Thymus (tissue), 11 donors: Measurements from ENCODE around the gene L1CAM. TPM values are rescaled to one million over a fixed set of nuclear protein-coding genes. Genes with fewer than 3 reads are reported as not detected.

Experiments
- DNase-seq, 9 donors: peaks; one replicate each; pipeline ENCODE4 v3.0.0-alpha.2; 2013; ENCODE audit warnings: low spot score in 9 of 9, low read depth in 6 of 9, missing footprints in 1 of 9
- H3K27ac ChIP-seq, 2 donors: one replicate each; pipeline ENCODE4 v1.5.1; 2013; ENCODE audit warnings: control low read depth in 1 of 2, low read depth in 1 of 2, low read length in 1 of 2, mild to moderate bottlenecking in 1 of 2, moderate library complexity in 1 of 2
- H3K27me3 ChIP-seq, 2 donors: one replicate each; pipeline ENCODE4 v1.5.1; 2013; ENCODE audit warnings: low read length in 1 of 2; ENCODE audit not compliant: control insufficient read depth in 2 of 2, insufficient read depth in 1 of 2
- H3K36me3 ChIP-seq, 2 donors: one replicate each; pipeline ENCODE4 v1.5.1; 2013; ENCODE audit warnings: low read length in 1 of 2, mild to moderate bottlenecking in 1 of 2, moderate library complexity in 1 of 2; ENCODE audit not compliant: control insufficient read depth in 2 of 2, insufficient read depth in 2 of 2
- H3K4me1 ChIP-seq, 2 donors: one replicate each; pipeline ENCODE4 v1.5.1; 2013; ENCODE audit warnings: low read length in 2 of 2; ENCODE audit not compliant: control insufficient read depth in 2 of 2, insufficient read depth in 2 of 2
- H3K4me3 ChIP-seq, 2 donors: one replicate each; pipeline ENCODE4 v1.5.1; 2013; ENCODE audit warnings: low read length in 2 of 2, control low read depth in 1 of 2, mild to moderate bottlenecking in 1 of 2
- H3K9me3 ChIP-seq, 2 donors: one replicate each; pipeline ENCODE4 v1.5.1; 2013; ENCODE audit warnings: low read length in 1 of 2, mild to moderate bottlenecking in 1 of 2; ENCODE audit not compliant: control insufficient read depth in 2 of 2, insufficient read depth in 1 of 2
- WGBS: extraction: QIAGEN DNeasy Blood & Tissue Kit; methylation state at CpG from one replicate; pipeline ENCODE4 v1.1.7; 2013; 5-methylcytosine and 5-hydroxymethylcytosine counted together
- polyA plus RNA-seq: library from polyadenylated mRNA; stranded (reverse); fragments of 200-250 nt; gene quantifications from one replicate; pipeline ENCODE4 v1.2.3, GENCODE V29; 2013
- total RNA-seq: library from RNA; stranded (reverse); fragments of 120-200 nt; gene quantifications from one replicate; pipeline ENCODE4 v1.2.4, GENCODE V29; 2013
- donor health status: healthy.

Gene L1CAM
- total and polyA plus RNA-seq, 2 donors, result 0.28 to 0.64 TPM

GRCh38 chrX:153875391-153876111, 10.4 kb downstream of the L1CAM start:
- peak; percentile 16 to 79 (median 47) for DNase-seq
- peaks cover 0 to 20% of the 10 kb centered on the region in 2 donors for H3K4me1 ChIP-seq
- WGBS, result 3% methylated on average over 40 of the region's 42 CpGs

DNA sequence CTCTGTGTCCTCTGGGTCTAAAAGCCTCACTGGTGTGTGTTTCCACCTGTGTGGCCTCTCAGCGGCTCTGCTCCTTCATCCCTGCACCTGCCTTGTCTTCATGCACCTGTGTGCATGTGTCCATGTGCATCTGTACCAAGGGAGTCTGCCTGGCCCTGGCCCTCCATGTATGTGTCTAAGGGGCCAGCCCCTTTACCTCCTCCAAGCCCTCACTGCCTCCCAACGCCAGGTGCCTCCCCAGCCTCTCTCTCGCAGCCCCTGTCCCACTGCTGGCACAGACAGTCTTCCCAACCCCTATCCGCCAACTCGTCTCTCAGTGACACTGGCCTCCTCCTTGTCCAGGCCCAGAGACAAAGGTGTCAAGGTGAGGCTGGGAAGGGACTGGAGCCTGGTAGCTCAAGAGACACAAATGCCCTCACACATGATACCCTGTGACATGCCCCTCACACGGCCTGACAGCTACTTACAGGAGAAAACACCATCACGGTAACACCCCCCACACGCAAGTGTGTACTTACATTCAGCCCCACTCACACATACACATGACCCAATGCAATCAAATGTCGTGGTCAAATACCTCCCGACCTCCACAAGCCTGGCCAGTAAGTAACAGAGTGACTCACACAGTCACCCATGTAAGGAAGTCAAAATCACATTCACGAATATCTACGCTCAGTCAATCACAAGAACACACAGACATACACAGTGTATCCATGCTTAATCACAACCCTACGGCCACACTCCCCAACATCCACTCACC, 11.4 kb downstream of the L1CAM start:
- Histone ChIP-seq H3K4me3 (no peak overlapping the region), H3K4me1 (peaks cover 0 to 17% of the 10 kb centered on the region in 2 donors), H3K9me3 (no peaks in the 10 kb centered on the region), H3K27me3 (peaks cover 0 to 69% of the 10 kb centered on the region in 2 donors), H3K27ac (no peak overlapping the region), H3K36me3 (no peaks in the 10 kb centered on the region)
- no peak for DNase-seq
- 92% methylated on average over 13 of the region's 13 CpGs for WGBS

More at GRCh38 chrX:153875391-153876111, 10.4 kb downstream of the L1CAM start:
- H3K27ac ChIP-seq, result no peak overlapping the region
- H3K36me3 ChIP-seq, result no peaks in the 10 kb centered on the region
- H3K4me3 ChIP-seq, result no peak overlapping the region
- peaks cover 0 to 76% of the 10 kb centered on the region in 2 donors for H3K27me3 ChIP-seq
- no peaks in the 10 kb centered on the region for H3K9me3 ChIP-seq

DNA sequence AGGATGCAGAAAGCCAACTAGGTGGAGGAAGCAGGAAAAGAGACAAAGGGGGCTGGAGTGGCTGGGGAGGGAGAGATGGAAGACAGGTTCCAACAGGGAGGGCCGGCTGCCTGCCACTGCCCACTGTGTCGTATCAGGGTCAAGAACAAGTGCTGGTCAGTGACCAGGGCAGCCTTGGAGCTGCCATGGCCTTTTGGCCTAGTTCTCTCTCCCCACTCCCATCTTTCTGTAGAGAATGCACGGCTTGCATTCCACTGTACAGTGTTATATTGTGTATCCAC, 11.9 kb downstream of the L1CAM start:
- H3K4me3 ChIP-seq, result no peak overlapping the region
- H3K4me1 ChIP-seq, result peaks cover 0 to 13% of the 10 kb centered on the region in 2 donors
- no peak overlapping the region for H3K27ac ChIP-seq
- WGBS, result 74% methylated on average over 3 of the region's 3 CpGs
- H3K27me3 ChIP-seq, result peaks cover 0 to 67% of the 10 kb centered on the region in 2 donors
- DNase-seq, result no peak
- no peaks in the 10 kb centered on the region for H3K36me3 ChIP-seq
- H3K9me3 ChIP-seq, result no peaks in the 10 kb centered on the region

GRCh38 chrX:153873282-153874084, 12.5 kb downstream of the L1CAM start:
- H3K9me3 ChIP-seq, result no peaks in the 10 kb centered on the region
- H3K27me3 ChIP-seq, result peaks cover 0 to 66% of the 10 kb centered on the region in 2 donors
- H3K27ac ChIP-seq, result no peak overlapping the region
- H3K36me3 ChIP-seq, result no peaks in the 10 kb centered on the region
- peaks cover 0 to 8% of the 10 kb centered on the region in 2 donors for H3K4me1 ChIP-seq
- H3K4me3 ChIP-seq, result no peak overlapping the region
- 64% methylated on average over 7 of the region's 7 CpGs for WGBS
- no peak for DNase-seq

DNA sequence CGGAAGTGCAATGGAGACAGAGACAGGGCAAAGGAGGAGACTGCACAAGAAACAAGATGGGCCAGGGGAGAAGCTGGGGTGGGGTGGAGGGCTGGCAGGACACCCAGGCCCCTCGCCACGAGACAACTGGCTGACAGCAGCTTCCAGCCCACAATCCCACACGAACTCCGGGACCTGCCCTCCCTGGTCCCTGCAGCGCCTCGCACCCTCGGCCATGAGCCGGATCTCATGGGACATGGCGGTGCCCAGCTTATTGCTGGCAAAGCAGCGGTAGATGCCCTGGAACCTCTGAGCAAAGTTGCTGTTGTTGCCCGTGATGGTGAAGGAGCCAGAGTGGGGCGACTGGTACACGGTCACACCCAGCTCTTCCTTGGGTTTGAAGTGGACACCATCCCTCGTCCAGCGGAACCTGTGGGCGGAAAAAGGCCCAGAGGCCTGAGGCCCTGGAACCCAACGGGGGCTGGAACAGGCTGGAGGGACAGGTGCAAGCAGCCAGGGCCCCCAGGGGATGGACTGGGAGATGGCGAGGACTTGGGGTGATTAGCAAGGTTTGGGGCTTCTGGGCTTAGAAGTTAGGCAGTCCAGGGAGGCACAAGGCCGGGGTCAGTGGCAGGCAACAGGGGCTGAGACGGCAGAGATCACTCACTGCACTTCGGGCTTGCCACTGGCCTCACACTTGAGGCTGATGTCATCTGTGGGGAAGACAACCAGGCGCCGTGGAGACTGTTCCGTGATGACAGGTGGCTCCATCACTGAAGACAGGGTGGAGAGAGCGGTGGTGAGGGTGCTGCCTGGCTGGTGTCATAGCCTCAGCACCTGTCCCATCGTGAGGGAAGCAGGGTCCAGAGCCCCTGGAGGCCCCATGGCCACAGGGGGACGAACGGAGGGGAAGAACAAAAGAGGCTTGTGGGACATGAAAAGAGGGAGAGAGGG, 13.8 kb downstream of the L1CAM start:
- peaks cover 0 to 57% of the 10 kb centered on the region in 2 donors for H3K27me3 ChIP-seq
- H3K9me3 ChIP-seq, result no peaks in the 10 kb centered on the region
- no peak overlapping the region for H3K27ac ChIP-seq
- 84% methylated on average over 29 of the region's 29 CpGs for WGBS
- H3K4me1 ChIP-seq, result no peaks in the 10 kb centered on the region
- H3K4me3 ChIP-seq, result no peak overlapping the region
- no peaks in the 10 kb centered on the region for H3K36me3 ChIP-seq
- no peak for DNase-seq

GRCh38 chrX:153871451-153871850, 14.5 kb downstream of the L1CAM start:
- Histone ChIP-seq H3K27ac (no peak overlapping the region), H3K9me3 (no peaks in the 10 kb centered on the region), H3K36me3 (no peaks in the 10 kb centered on the region), H3K4me3 (no peak overlapping the region), H3K4me1 (no peaks in the 10 kb centered on the region), H3K27me3 (peaks cover 0 to 62% of the 10 kb centered on the region in 2 donors)
- WGBS, result 34% methylated on average over 6 of the region's 6 CpGs
- no peak for DNase-seq

DNA sequence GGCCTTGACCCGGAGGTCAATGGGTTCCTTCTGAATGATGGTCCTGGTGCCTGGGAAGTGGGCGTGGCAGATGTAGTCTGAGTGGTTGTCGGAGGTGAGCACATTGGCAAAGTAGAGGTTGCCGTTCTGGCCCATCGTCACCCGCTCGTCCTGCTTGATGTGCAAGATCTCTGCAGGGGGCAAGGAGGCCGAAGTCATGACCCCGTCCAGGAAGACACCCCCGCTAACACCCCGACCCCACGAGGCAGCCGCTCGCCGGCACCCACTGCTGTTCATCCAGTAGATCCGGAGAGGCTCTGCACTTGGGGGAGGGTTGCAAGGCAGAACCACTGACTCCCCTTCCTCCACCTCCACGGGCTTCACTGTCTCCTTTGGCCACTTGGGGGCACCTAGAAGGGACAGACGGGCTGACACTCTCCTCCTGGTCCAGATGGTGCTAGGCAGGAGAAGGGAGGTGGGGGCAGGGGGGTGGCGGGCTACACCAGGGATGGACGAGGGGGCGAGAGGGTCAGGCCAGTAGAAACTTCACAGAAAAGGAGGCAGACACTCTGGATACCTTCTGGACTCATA, 15.1 kb downstream of the L1CAM start:
- H3K27me3 ChIP-seq, result peaks cover 0 to 60% of the 10 kb centered on the region in 2 donors
- H3K4me3 ChIP-seq, result no peak overlapping the region
- H3K36me3 ChIP-seq, result no peaks in the 10 kb centered on the region
- H3K4me1 ChIP-seq, result no peaks in the 10 kb centered on the region
- H3K27ac ChIP-seq, result no peak overlapping the region
- no peaks in the 10 kb centered on the region for H3K9me3 ChIP-seq
- 64% methylated on average over 21 of the region's 21 CpGs for WGBS
- no peak for DNase-seq

DNA sequence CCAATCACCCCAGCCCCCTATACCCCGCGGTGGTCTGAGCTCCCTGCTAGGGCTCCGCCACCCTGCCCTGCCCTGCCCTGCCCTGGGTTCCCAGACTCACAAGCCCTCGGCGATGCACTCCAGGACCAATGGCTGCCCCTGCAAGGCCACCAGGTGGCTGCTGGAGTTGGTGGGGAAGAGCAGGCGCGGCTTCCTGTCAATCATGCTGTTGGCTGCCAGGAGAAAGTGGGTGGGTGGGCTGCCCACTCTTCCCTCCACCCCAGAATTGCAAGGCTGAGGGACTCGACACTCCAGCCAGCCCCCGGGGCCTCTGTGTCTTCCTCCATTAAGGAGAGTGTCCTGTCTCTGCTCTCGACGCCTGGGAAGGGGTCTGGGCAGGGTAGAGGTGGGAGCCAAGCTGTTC, 15.7 kb downstream of the L1CAM start:
- Histone ChIP-seq H3K36me3 (no peaks in the 10 kb centered on the region), H3K27ac (no peak overlapping the region), H3K4me3 (no peak overlapping the region), H3K4me1 (no peaks in the 10 kb centered on the region), H3K27me3 (peaks cover 0 to 55% of the 10 kb centered on the region in 2 donors), H3K9me3 (no peaks in the 10 kb centered on the region)
- 84% methylated on average over 11 of the region's 11 CpGs for WGBS
- DNase-seq, result no peak
